GM15510 (cell line): ENCODE data around the gene TAF4.

Experiments
- POLR2A ChIP-seq: IDR thresholded peaks from 3 replicates; pipeline ENCODE4 v1.6.1; 2011; ENCODE audit warnings: borderline replicate concordance; ENCODE audit not compliant: insufficient read length; ENCODE audit errors: extremely low read depth

Gene TAF4

DNA sequence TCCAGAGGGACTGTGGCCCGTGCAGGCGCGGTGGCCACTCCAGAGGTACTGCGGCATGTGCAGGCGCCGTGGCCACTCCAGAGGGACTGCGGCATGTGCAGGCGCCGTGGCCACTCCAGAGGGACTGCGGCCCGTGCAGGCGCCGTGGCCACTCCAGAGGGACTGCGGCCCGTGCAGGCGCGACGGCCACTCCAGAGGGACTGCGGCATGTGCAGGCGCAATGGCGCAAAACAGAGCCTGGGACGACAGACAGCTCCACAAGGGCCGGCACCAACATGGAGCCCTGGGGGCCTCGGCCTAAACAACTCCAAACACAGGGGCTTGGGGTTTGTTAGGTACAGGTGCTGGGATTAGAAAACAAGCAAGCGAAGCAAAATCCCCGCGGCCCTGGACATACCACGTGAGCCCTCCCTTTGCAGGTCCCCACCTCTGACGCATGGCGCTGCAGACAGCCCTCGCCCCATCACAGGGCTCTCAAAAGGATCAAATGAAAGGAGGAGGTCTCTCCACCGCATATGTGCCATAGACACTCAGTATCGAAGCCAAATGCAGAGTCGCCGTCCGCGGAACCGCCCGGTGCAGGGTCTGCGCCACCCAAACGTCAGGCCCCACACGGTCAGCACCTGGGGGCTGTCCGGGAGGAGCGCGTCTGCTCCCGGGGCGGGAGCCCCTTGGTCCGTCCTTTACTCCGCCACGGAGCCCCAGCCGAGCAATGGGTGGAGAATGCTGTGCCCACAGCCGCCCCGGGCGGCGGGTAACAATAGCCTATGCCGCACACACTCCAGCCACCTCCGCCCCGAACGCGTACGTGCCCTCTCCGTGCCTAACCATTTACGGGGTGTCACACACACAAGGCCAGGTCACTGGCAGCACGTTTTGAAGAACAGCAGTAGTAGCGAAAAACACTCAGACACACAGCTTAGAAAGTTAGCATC, 85.7 kb downstream of the TAF4 start:
- no peak for TF ChIP-seq POLR2A

DNA sequence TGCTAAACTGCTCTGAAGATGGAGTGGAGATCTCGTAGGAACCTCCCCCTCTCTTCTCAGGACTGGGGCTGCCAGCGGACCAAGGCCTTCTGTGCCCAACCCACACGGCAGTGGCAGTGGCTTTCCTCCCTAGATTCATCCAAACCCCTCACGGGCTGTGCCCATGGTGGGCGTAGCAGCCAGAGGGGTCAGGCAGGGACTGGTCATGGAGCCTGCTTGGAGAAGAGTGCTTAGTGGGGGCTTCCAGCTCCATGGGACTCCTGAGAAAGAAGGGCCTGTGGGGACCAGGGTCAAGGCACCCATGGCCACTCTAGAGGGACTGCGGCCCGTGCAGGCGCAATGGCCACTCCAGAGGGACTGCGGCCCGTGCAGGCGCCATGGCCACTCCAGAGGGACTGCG, 86.6 kb downstream of the TAF4 start:
- no peak for TF ChIP-seq POLR2A

DNA sequence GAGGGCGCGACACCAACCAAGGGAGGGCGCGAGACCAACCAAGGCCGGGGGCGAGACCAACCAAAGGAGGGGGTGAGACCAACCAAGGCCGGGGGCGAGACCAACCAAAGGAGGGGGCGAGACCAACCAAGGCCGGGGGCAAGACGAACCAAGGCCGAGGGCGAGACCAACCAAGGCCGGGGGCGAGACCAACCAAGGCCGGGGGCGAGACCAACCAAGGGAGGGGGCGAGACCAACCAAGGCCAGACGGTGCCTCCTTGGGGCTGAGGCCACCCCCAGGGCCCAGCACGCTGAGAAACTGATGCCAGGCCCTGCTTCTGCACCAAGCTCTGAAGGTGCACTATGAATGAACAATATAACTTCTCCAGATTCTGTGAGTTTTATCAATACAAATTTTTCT, 87.2 kb downstream of the TAF4 start:
- TF ChIP-seq POLR2A, result no peak

GRCh38 chr20:61977419-61977786, 88.3 kb downstream of the TAF4 start:
- no peak for TF ChIP-seq POLR2A

- TF ChIP-seq POLR2A, result no peak
Observed at GRCh38 chr20:61976644-61977418, 88.8 kb downstream of the TAF4 start.

GRCh38 chr20:61976263-61976643, 89.4 kb downstream of the TAF4 start:
- no peak for TF ChIP-seq POLR2A

GRCh38 chr20:61975407-61976129, 90.1 kb downstream of the TAF4 start:
- no peak for TF ChIP-seq POLR2A

DNA sequence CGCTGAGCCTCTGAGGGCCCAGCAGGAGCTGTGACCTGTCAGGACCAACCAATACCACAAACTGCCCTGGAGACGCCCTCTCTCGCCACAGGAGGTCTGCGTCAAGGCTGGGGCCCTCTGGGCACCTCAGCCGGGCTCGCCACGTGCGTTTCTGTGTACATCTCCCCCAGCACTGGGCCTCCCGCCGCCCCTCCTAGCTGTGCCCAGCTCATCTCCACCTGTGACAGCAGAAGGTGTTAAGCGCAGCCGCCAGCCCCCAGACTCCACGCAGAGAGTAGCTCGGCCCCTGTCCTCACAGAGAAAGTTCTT, 91.4 kb downstream of the TAF4 start:
- TF ChIP-seq POLR2A, result no peak

- TF ChIP-seq POLR2A, result no peak
Observed at GRCh38 chr20:61973515-61974356, 91.9 kb downstream of the TAF4 start.

DNA sequence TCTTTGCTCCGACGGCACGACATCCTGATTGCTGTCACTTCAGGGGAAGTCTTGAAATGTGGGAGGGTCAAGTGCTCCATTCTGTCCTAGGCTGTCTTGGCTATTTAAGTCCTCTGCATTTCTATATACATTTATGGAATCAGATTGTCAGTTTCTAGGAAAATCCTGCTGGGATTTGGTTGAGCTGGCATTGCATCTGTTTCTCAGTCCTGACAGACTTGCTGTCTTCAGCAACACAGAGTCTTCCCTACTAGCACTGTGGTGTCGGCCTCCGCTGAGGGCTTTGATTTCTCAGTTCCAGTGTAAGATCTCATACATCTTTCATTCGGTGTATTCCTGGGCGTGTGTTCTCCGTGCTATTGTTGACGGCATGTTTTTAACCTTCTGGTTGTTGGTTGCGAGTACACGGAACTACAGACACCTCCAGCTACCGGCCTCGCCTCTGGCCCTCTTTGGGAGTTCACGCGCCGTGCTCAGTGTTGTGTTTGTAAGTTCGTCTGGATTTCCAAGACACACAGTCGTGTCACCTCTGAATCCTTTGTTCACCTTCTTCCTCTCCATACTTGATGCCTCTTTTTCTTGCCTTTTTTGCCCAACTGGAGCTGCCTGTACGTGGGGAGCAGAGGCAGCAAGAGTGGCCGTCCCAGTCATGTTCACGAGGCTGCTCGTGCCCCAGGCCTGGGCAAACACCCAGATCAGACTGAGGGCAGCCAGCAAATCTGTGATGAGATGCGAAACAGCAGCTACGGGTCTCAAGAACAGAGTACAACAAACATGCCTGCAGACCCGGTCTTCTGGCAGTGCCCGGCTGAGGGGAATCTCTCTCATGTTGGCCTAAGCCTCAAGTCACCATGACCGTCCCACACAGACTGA, 92.8 kb downstream of the TAF4 start:
- TF ChIP-seq POLR2A, result no peak

GRCh38 chr20:61970357-61970756, 95.3 kb downstream of the TAF4 start:
- TF ChIP-seq POLR2A, result no peak

DNA sequence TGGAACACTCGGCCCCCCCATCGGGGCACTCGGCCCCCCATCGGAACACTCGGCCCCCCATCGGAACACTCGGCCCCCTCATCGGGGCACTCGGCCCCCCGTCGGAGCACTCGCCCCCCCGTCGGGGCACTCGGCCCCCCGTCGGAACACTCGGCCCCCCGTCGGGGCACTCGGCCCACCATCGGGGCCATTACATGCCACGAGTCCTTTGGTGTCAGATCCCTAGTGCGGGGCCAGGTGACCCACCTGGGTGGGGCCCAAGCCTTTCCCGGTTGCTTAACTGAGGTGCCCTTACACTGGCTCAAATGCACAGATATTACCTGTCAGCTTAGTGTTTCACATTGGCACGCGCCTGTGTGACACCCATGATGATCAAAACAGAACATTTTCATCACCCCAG, 95.9 kb downstream of the TAF4 start:
- no peak for TF ChIP-seq POLR2A

DNA sequence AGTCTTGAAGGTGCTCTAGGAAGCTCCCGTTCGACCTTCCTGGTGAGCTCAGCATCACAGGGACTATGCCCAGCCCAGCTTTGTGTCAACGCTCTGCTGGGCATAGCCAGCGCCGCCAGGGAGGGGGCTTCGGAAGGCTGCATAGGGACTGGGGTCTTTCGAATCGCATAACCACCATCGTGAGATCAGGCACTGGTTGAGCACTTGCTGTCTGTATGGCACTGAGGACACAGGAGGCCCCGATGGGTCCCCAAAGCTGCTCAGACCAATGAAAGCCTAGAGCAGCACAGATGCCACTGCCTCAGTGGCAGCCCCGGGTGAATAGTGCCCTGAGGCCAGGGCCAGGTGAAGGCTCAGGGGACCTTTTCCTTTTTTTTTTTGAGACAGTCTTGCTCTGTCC, 96.7 kb downstream of the TAF4 start:
- TF ChIP-seq POLR2A, result no peak

DNA sequence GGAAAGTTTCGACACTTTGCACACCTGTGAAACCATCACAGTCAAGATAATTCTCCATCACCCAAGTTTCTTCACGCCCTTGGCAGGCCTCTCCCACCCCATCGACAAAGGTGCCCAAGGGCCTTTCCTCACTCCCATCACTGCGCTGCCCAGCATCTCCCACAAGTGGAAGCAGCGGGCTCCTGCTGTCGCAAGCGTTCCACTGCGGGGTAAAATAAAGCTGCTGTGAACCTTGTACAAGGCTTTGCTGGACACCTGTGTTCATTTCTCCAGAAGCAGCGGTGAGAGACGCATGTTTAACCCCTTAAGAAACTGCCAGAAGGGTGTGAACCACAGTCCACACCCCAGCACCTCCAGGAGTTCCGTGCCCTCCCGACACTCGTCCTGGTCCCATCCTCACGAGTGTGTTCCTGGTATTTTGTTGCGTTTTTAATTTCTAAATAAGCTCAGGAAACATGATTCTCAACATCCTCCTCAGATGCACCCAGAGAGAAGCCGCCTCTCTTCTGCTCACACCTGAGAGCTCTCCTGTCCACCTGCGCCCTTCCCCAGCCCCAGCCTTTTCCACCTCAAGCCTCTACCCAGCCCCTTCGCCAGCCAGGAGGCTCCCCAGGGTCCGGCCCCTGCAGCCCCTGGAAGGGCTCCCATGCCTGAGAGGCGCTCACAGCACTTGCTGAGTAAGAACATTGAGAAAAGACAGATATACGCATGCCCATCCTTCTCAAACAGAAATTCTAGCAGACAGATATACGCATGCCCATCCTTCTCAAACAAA, 97.5 kb downstream of the TAF4 start:
- no peak for TF ChIP-seq POLR2A

GRCh38 chr20:61967300-61967699, 98.4 kb downstream of the TAF4 start:
- TF ChIP-seq POLR2A, result no peak
